Liver (tissue), 9 donors: ENCODE measurements around the gene SH3PXD2B. TPM values are rescaled to one million over a fixed set of nuclear protein-coding genes. Genes with fewer than 3 reads are reported as not detected.

Experiments used
- DNase-seq: peaks from one replicate; pipeline ENCODE4 v3.0.0-alpha.2; 2017; ENCODE audit warnings: low spot score
- H3K27ac ChIP-seq, 2 donors: one replicate each; pipeline ENCODE4 v1.7.0; 2013; ENCODE audit warnings: inconsistent platforms in 2 of 2, low read length in 2 of 2, control low read depth in 1 of 2, low read depth in 1 of 2, mild to moderate bottlenecking in 1 of 2
- H3K27me3 ChIP-seq, 4 donors: one replicate each; pipeline versions ENCODE4 v1.6.1 to v1.7.0; 2013; ENCODE audit warnings: low read length in 3 of 4, inconsistent platforms in 1 of 4, mild to moderate bottlenecking in 1 of 4, moderate library complexity in 1 of 4; ENCODE audit not compliant: control insufficient read depth in 4 of 4, insufficient read depth in 4 of 4
- H3K36me3 ChIP-seq, 4 donors: one replicate each; pipeline versions ENCODE4 v1.6.1 to v1.7.0; 2013; ENCODE audit warnings: low read length in 3 of 4, mild to moderate bottlenecking in 3 of 4, low read depth in 1 of 4, moderate library complexity in 1 of 4; ENCODE audit not compliant: control insufficient read depth in 4 of 4, insufficient read depth in 3 of 4
- H3K4me1 ChIP-seq, 4 donors: one replicate each; pipeline versions ENCODE4 v1.6.1 to v1.7.0; 2013; ENCODE audit warnings: low read length in 3 of 4, mild to moderate bottlenecking in 3 of 4, moderate library complexity in 1 of 4; ENCODE audit not compliant: control insufficient read depth in 4 of 4, insufficient read depth in 4 of 4
- H3K4me3 ChIP-seq, 3 donors: one replicate each; pipeline versions ENCODE4 v1.6.1 to v1.7.0; 2013; ENCODE audit warnings: low read length in 3 of 3, control low read depth in 1 of 3, low read depth in 1 of 3, mild to moderate bottlenecking in 1 of 3
- H3K9ac ChIP-seq, 2 donors: one replicate each; pipeline ENCODE4 v1.7.0; 2013; ENCODE audit warnings: low read length in 2 of 2, mild to moderate bottlenecking in 2 of 2, moderate library complexity in 2 of 2, control low read depth in 1 of 2, low read depth in 1 of 2
- H3K9me3 ChIP-seq, 4 donors: one replicate each; pipeline versions ENCODE4 v1.6.1 to v1.7.0; 2013; ENCODE audit warnings: low read length in 3 of 4; ENCODE audit not compliant: control insufficient read depth in 4 of 4
- ATF3 ChIP-seq: IDR thresholded peaks from 2 replicates; pipeline ENCODE4 v1.6.1; 2016; ENCODE audit warnings: antibody characterized with exemption
- CTCF ChIP-seq: fragments of 150-350 bp; IDR thresholded peaks from 2 replicates; pipeline ENCODE4 v1.5.1; 2017; ENCODE audit warnings: improper control_type of control experiment, low read depth, low read length; ENCODE audit not compliant: missing input control
- EGR1 ChIP-seq, 2 donors: IDR thresholded peaks; 2 replicates each; pipeline ENCODE4 v1.6.1; 2016 to 2018; ENCODE audit warnings: antibody characterized with exemption in 2 of 2, low read depth in 2 of 2
- GABPA ChIP-seq, 2 donors: IDR thresholded peaks in 1 of 2; conservative IDR thresholded peaks in 1 of 2; 2 replicates each; pipeline ENCODE4 v1.6.1; 2016; ENCODE audit warnings: antibody characterized with exemption in 2 of 2, mild to moderate bottlenecking in 1 of 2, moderate library complexity in 1 of 2
- HNF4G ChIP-seq: IDR thresholded peaks from 2 replicates; pipeline ENCODE4 v1.6.1; 2016; ENCODE audit warnings: antibody characterized with exemption
- JUND ChIP-seq, 2 donors: IDR thresholded peaks; 2 replicates each; pipeline ENCODE4 v1.6.1; 2016; ENCODE audit warnings: antibody characterized with exemption in 2 of 2
- MAX ChIP-seq: IDR thresholded peaks from 2 replicates; pipeline ENCODE4 v1.6.1; 2016; ENCODE audit warnings: antibody characterized with exemption
- NR2F2 ChIP-seq: IDR thresholded peaks from 2 replicates; pipeline ENCODE4 v1.6.1; 2016; ENCODE audit warnings: antibody characterized with exemption
- RAD21 ChIP-seq, 2 donors: IDR thresholded peaks; 2 replicates each; pipeline ENCODE4 v1.6.1; 2016; ENCODE audit warnings: antibody characterized with exemption in 2 of 2, mild to moderate bottlenecking in 2 of 2
- SP1 ChIP-seq: IDR thresholded peaks from 2 replicates; pipeline ENCODE4 v1.6.1; 2018; ENCODE audit warnings: antibody characterized with exemption, mild to moderate bottlenecking
- ZBTB33 ChIP-seq: IDR thresholded peaks from 2 replicates; pipeline ENCODE4 v1.6.1; 2016; ENCODE audit warnings: antibody characterized with exemption
- WGBS: extraction: QIAGEN DNeasy Blood & Tissue Kit; methylation state at CpG from one replicate; pipeline ENCODE4 v1.1.7; 2013; 5-methylcytosine and 5-hydroxymethylcytosine counted together
- polyA plus RNA-seq, 2 donors: library from polyadenylated mRNA; stranded (reverse) in 1 of 2; unstranded in 1 of 2; fragments of 200-250 nt in 1 of 2; fragments of >200 nt in 1 of 2; fragmentation: Nextera tagmentation in 1 of 2; extraction: Ambion mirVana in 1 of 2; gene quantifications; one replicate each; pipeline versions ENCODE4 v1.2.1 to v1.2.3, GENCODE V29; 2013 to 2015
- total RNA-seq, 2 donors: library from RNA; depleted of rRNA; stranded (reverse); fragments of >200 nt; gene quantifications; one replicate each; pipeline ENCODE4 v1.2.3, GENCODE V29; 2014
- donor health status: healthy.
- donor health status: healthy.
- donor health status: healthy.
- donor health status: healthy.
- donor health status: healthy.

The SH3PXD2B gene
- total and polyA plus RNA-seq, 4 donors = 1.1 to 3.3 (median 2.2) TPM

GRCh38 chr5:172417130-172417841 lies 37.0 kb downstream of the SH3PXD2B start:
- no peak for TF ChIP-seq GABPA (IDR thresholded peaks at IDR 0.05 in 1 of 2, conservative IDR thresholded peaks at IDR 0.05 in 1 of 2)
- no peak for TF ChIP-seq RAD21 (IDR thresholded peaks at IDR 0.05)
- TF ChIP-seq MAX = no peak
- TF ChIP-seq ATF3 = no peak
- TF ChIP-seq JUND (IDR thresholded peaks at IDR 0.05) = no peak
- TF ChIP-seq HNF4G = no peak
- no peak for TF ChIP-seq ZBTB33
- TF ChIP-seq NR2F2 = no peak
- TF ChIP-seq CTCF = no peak
- no peak for DNase-seq
- Histone ChIP-seq H3K9me3 (no peaks in the 10 kb centered on the region), H3K36me3 (no peaks in the 10 kb centered on the region), H3K27me3 (no peaks in the 10 kb centered on the region), H3K4me3 (no peak overlapping the region), H3K9ac (no peak overlapping the region), H3K27ac (peak overlapping the region; percentile 62 to 91), H3K4me1 (peaks cover 27 to 58% (median 51%) of the 10 kb centered on the region in 4 donors)
- WGBS = 88% methylated on average over 4 of the region's 4 CpGs

GRCh38 chr5:172415362-172416275 lies 38.7 kb downstream of the SH3PXD2B start:
- peaks cover 22 to 46% (median 41%) of the 10 kb centered on the region in 4 donors for H3K4me1 ChIP-seq

More at GRCh38 chr5:172415362-172416275, 38.7 kb downstream of the SH3PXD2B start:
- no peak for DNase-seq
- H3K36me3 ChIP-seq = no peaks in the 10 kb centered on the region
- no peaks in the 10 kb centered on the region for H3K27me3 ChIP-seq
- no peak overlapping the region for H3K27ac ChIP-seq
- TF ChIP-seq SP1 = peak; percentile 26
- peak; percentile 10 for TF ChIP-seq HNF4G
- TF ChIP-seq EGR1 (IDR thresholded peaks at IDR 0.05; ENCODE audit: low read depth in 2 of 2) = no peak
- no peak overlapping the region for H3K4me3 ChIP-seq
- 93% methylated on average over 13 of the region's 13 CpGs for WGBS
- no peaks in the 10 kb centered on the region for H3K9me3 ChIP-seq
- no peak overlapping the region for H3K9ac ChIP-seq
